ENCODE measurements around the gene KMT2D. TPM values are rescaled to one million over a fixed set of nuclear protein-coding genes. Genes with fewer than 3 reads are reported as not detected.

KMT2D gene
- total and polyA plus RNA-seq, 10 of the 15 experiments (the other 5 are each of a cell fraction or from before 2014, with no cell fraction given): 0.51 to 71.5 (median 10.4) TPM

- H3K36me3 ChIP-seq (ENCODE audit: control insufficient read depth in 2 of 2, insufficient read depth in 2 of 2, low read length in 1 of 2): peaks cover 40 to 68% of the 10 kb centered on the region in 2 experiments
- H3K4me1 ChIP-seq (ENCODE audit: control insufficient read depth, insufficient read depth, low read length): no peaks in the 10 kb centered on the region
- H3K9me3 ChIP-seq (replicated peaks; ENCODE audit: control insufficient read depth, insufficient read depth, low read length): no peaks in the 10 kb centered on the region
- RAD21 ChIA-PET (ENCODE audit: unreplicated experiment): interaction anchor here (2.7 kb wide), 1 partner anchor 48 kb away, joined by 14 read pairs; no protein-coding TSS in a partner anchor
- no peaks in the 10 kb centered on the region for H3K27me3 ChIP-seq (replicated peaks in 1 of 2; ENCODE audit: control insufficient read depth in 2 of 2, insufficient read depth in 2 of 2, low read length in 1 of 2)
- intact Hi-C loops (cut with micrococcal nuclease; ENCODE audit: unreplicated experiment) (no loop called here), in situ Hi-C loops (cut with MboI) (no loop called here)
- BruUV-seq (replicated peaks): no TSS peak
- DNase-seq (ENCODE audit: low read depth, low spot score) (no peak), FAIRE-seq (no peak), ATAC-seq (no peak)
- no peaks in the 10 kb centered on the region for H3K79me2 ChIP-seq (ENCODE audit: control insufficient read depth, insufficient read depth, low read length)
- H4K20me1 ChIP-seq (ENCODE audit: control insufficient read depth, insufficient read depth): no peaks in the 10 kb centered on the region
- H3K4me3 ChIP-seq: no peak overlapping the region
- 98% methylated on average over 11 of the region's 12 CpGs for WGBS (ENCODE audit: insufficient coverage, insufficient replicate concordance, low lambda C conversion rate, missing lambda C conversion rate)
- no peak overlapping the region for H3K4me2 ChIP-seq (ENCODE audit: control insufficient read depth, insufficient read depth)
- no peak overlapping the region for H3K9ac ChIP-seq (ENCODE audit: control insufficient read depth, insufficient read depth, low read length)
- SMC1A ChIA-PET (ENCODE audit: uncharacterized antibody, unreplicated experiment): interaction anchor here (2.2 kb wide), 1 partner anchor 47 kb away, joined by 19 read pairs; no protein-coding TSS in a partner anchor
- POLR2A ChIA-PET: interaction anchor here (0.6 kb wide), 1 partner anchor 40 kb away, joined by 3 read pairs; no protein-coding TSS in a partner anchor
- CTCF ChIA-PET: interaction anchor here (1.6 to 4.4 kb wide), 7 partner anchors 11 to 57 kb away, joined by 7 to 44 read pairs (median 11); partner anchors contain the start of gene DDN
- H2AFZ ChIP-seq (ENCODE audit: control insufficient read depth, low read depth, low read length): no peak overlapping the region
- no peak overlapping the region for H3K27ac ChIP-seq (ENCODE audit: control insufficient read depth, insufficient read depth)
- TF ChIP-seq BCL11A (IDR thresholded peaks at IDR 0.05; ENCODE audit: low read depth, low read length) (no peak), MXI1 (IDR thresholded peaks at IDR 0.05; ENCODE audit: low read depth, low read length) (no peak), CREM (IDR thresholded peaks at IDR 0.05; ENCODE audit: low read depth) (no peak), TCF7 (IDR thresholded peaks at IDR 0.05; ENCODE audit: borderline replicate concordance) (no peak), ZNF592 (IDR thresholded peaks at IDR 0.05) (no peak), ATF7 (IDR thresholded peaks at IDR 0.05; ENCODE audit: low read depth) (no peak), ZBTB11 (CRISPR knock-in tag; IDR thresholded peaks at IDR 0.05) (no peak), SUZ12 (IDR thresholded peaks at IDR 0.05; ENCODE audit: unreplicated experiment) (no peak)
- TF ChIP-seq, protein P1, sequence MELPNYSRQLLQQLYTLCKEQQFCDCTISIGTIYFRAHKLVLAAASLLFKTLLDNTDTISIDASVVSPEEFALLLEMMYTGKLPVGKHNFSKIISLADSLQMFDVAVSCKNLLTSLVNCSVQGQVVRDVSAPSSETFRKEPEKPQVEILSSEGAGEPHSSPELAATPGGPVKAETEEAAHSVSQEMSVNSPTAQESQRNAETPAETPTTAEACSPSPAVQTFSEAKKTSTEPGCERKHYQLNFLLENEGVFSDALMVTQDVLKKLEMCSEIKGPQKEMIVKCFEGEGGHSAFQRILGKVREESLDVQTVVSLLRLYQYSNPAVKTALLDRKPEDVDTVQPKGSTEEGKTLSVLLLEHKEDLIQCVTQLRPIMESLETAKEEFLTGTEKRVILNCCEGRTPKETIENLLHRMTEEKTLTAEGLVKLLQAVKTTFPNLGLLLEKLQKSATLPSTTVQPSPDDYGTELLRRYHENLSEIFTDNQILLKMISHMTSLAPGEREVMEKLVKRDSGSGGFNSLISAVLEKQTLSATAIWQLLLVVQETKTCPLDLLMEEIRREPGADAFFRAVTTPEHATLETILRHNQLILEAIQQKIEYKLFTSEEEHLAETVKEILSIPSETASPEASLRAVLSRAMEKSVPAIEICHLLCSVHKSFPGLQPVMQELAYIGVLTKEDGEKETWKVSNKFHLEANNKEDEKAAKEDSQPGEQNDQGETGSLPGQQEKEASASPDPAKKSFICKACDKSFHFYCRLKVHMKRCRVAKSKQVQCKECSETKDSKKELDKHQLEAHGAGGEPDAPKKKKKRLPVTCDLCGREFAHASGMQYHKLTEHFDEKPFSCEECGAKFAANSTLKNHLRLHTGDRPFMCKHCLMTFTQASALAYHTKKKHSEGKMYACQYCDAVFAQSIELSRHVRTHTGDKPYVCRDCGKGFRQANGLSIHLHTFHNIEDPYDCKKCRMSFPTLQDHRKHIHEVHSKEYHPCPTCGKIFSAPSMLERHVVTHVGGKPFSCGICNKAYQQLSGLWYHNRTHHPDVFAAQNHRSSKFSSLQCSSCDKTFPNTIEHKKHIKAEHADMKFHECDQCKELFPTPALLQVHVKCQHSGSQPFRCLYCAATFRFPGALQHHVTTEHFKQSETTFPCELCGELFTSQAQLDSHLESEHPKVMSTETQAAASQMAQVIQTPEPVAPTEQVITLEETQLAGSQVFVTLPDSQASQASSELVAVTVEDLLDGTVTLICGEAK (IDR thresholded peaks at IDR 0.05; ENCODE audit: borderline replicate concordance): no peak
These were observed 15.9 kb downstream of the KMT2D start for GRCh38 chr12:49044660-49045059.

Data from GM12878 (cell line).